ENCODE results near the gene DAB2IP. TPM values are rescaled to one million over a fixed set of nuclear protein-coding genes. Genes with fewer than 3 reads are reported as not detected.
"Not testable (repeated sequence)": the region's sequence is repeated elsewhere in the genome, so short reads cannot be mapped to it uniquely, and the experiment has no call there.

The DAB2IP gene
- total RNA-seq, 1 experiment from 2014 or later: 13.4 TPM

DNA sequence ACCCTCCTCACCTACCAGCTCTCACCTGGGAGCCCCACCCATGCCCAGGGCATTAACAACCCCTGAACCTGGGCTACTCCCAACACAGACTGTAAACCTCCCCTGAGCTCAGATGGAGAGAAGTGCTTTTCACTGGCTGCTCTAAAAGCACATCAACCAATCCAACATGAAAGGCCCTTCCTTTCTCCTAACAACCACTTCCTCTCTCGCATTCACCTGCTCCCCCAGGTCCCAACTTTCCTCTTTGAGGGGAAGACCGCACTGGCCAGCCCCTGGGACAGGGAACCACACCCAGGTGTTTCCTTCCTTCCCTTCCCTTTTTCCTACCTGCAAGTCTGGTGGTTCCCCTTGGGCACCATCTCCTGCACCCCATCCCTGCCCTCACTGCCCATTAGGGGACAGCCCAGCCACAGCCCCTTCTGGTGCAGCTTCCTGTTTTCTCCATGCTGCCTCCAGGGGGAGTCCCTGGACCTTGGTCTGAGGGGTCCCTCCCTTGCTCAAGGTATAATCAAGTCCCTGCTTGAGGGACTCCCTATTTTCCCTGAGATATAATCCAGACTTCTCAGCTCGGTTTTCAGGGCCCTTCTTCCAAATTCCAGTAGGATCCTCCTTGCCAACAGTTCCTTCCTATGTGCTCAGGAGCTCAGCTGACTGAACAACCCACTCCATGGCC is 30.5 kb upstream of the DAB2IP start:
- peak; percentile 67 for DNase-seq (ENCODE audit: low read depth, low spot score)
- in situ Hi-C loops (cut with HindIII; ENCODE audit: low pct_unique_long_range_greater_than_20kb, low sequenced_read_pairs): no loop called here

DNA sequence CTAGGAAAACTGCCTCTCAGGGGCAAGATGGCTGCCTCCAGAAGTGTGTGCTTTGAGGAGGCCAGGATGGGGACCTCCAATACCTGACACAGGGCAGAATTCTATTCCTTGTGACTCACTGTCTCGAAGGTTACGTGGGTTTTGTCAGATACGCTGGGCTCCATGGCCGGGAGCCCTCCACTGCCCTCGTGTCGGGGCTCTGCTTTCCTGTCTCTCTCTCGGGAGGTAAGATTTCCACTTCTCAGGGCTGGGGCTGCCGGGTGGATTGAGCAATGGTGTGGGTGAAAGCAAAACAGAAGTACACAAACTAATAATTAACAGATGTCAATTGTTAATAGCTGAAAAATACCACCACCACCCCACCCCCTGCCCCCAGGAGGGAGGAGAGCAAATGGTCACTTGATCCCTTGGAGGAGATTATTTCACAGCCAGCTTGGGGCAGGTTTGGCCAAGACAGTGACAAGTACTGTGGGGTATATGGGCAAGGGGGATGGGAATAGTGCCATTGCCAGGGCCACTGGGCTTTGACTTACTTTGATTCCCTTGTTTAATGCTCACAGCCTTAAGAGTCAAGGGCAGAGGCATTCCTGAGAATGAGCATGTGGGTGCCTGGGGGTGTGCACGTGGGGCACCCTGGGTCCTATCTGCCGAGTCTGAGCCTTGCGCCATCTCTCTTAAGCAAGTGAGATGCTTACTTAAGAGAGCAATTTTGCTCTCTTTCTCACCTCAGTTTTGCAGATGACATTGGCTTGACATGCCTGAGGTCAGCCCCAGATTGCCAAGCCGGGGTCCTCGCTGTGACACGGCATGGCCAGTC is 28.8 kb upstream of the DAB2IP start:
- in situ Hi-C loops (cut with HindIII; ENCODE audit: low pct_unique_long_range_greater_than_20kb, low sequenced_read_pairs): no loop called here
- DNase-seq (ENCODE audit: low read depth, low spot score): no peak

DNA sequence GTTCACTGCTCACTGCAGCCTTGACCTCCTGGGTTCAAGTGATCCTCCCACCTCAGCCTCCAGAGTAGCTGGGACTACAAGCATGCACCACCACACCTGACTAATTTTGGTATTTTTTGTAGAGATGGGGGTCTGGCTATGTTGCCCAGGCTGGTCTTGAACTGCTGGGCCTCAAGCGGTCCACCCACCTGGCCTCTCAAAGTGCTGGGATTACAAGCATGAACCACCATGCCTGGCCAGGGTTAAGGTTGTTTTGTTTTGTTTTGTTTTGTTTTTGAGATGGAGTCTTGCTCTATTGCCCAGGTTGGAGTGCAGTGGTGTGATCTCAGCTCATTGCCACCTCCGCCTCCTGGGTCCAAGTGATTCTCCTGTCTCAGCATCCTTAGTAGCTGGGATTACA is 28.0 kb upstream of the DAB2IP start:
- DNase-seq (ENCODE audit: low read depth, low spot score); in situ Hi-C loops (cut with HindIII; ENCODE audit: low pct_unique_long_range_greater_than_20kb, low sequenced_read_pairs): not testable (repeated sequence)

DNA sequence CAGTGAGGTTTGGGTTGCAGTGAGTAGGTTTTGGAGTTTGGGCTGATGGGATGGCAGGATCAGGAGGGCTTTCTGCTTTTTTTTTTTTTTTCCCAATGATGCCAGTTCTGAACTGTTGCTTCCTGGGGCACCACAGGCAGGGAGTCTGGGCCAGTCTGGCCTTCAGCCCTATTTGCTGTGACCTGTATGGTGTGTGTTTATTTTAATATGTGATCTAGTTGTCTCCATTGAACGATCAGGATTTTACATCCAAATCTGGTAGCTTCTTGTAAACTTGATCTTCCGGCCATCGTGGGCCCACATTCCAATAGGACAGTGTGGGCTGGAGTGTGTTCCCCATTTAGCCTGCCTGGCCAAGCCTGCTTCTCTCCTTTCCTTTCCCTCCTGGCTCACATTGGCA is 25.8 kb upstream of the DAB2IP start:
- in situ Hi-C loops (cut with HindIII; ENCODE audit: low pct_unique_long_range_greater_than_20kb, low sequenced_read_pairs): no loop called here
- DNase-seq (ENCODE audit: low read depth, low spot score): no peak

DNA sequence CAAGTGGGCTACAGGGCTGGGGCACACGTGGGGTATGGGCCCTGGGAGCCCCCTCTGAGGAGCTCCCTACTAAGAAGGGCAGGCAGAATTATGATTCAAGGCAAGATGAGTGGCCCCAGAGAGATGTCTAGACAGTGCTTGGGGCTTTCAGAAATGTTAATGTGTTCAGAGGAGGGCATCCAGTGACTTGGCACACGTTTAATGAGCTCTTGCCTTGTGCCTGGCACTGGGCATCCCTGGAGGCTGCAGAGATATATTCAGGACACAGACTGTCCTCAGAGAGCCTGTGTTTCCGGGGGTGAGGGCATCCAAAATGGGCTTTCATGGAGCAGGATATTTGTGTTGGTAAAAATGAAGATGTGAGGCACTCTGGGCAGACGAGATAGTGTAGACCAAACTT is 25.4 kb upstream of the DAB2IP start:
- DNase-seq (ENCODE audit: low read depth, low spot score): no peak
- in situ Hi-C loops (cut with HindIII; ENCODE audit: low pct_unique_long_range_greater_than_20kb, low sequenced_read_pairs): no loop called here

DNA sequence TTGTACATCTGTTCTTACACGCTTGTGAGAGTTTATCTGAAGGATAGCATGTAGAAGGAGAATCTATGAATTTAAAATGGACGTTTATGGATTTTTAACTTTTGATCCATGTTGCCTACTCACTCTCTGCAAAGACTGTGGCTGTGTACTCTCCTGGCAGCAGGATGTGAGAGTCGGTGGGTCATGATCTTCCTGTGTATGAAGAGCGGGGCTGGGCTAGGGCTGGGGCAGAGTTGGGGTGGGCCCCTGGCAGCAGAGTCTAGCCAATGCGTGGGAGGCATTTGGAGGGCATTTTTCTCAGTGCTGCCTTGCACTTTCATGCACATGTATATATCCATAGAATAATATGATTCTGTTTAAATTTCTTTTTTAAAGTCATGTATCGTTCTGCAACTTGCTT is 24.0 kb upstream of the DAB2IP start:
- DNase-seq (ENCODE audit: low read depth, low spot score): no peak
- in situ Hi-C loops (cut with HindIII; ENCODE audit: low pct_unique_long_range_greater_than_20kb, low sequenced_read_pairs): no loop called here

DNA sequence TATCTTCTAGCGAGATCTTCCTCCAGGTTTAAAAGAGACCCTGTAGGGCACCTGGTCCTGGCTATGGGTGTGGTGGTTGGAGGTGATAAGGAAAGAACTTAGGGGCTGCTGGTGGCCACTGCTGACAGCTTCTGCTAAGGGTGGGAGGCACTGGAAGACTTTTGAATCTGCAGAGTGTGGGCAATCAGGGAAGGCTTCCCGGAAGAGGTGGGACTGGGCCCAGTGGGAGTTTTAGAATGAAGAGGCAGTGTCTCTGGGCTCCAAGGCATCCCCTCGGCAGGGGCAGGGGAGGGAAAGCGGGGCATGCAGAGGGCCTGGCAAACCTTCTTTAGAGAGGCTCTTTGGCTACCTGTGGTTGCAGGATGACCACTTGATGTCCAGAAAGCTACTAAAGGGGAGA is 23.0 kb upstream of the DAB2IP start:
- DNase-seq (ENCODE audit: low read depth, low spot score): no peak
- in situ Hi-C loops (cut with HindIII; ENCODE audit: low pct_unique_long_range_greater_than_20kb, low sequenced_read_pairs): no loop called here

DNA sequence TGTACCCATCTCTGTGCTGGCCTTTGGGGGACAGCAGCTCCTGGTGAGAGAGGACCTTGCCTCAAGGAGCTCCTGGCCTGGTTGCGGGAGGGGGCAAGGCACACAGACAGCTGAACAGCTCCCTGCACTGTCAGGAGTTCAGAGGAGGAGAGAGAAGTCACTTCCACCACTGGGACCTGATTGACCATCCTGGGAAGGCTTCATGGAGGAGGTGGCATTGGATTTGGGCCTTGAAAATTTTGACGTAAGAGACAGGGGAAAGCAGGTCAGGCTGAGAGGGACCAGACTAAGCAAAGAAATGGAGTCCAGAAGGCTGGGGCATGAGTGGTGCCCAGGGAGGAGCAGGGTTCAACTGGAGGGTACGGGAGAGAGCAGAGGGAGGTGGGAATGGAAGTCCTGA is 20.3 kb upstream of the DAB2IP start:
- in situ Hi-C loops (cut with HindIII; ENCODE audit: low pct_unique_long_range_greater_than_20kb, low sequenced_read_pairs): no loop called here
- DNase-seq (ENCODE audit: low read depth, low spot score): no peak

DNA sequence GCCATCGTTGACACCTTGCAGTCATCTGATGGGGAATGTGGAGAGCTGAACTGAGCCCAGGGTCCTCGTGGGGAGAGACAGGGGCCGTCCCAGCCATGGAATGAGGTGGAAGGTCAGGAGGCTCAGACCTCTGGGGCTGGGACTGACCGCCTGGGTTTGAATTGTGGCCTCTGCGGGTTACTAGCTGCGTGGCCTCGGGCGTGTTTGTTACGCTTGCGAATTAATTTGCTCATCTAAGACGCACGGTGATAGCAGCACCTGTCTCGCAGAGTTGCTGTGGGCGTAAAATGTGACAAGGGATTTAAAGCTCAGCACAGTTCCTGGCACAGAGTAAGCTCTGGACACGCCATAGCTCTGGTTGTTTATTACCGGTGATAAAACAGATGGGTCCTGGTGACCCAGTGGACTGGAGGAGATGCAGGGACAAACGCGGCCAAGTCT is 19.4 kb upstream of the DAB2IP start:
- DNase-seq (ENCODE audit: low read depth, low spot score): no peak
- in situ Hi-C loops (cut with HindIII; ENCODE audit: low pct_unique_long_range_greater_than_20kb, low sequenced_read_pairs): no loop called here

DNA sequence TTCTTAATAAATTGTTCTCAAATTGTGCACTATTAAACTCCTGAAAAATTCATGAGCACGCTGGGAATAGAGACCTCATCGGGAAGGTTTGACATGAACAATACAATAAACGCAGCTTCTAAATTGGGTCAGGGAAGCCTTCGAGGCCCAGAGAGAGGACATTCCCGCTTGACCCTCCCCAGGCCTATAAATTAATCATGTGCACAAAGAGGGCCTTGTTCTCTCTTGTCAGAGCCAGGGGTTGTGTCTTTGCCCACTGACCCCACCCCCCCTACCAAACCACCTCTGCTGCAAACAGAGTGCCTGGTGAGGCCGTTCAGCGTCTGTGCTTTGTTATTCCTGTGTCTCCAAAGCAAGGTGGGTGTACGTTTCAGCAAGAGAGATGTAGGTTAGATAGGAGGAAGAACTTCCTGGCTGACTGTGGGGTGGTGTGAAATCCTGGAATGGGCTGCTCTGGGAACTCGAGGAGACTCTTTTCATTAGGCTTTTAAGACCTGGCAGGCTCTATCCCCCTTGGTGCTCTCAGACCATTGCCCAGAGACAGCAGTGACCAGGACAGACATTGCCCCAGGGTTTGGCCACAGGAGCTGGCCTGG is 18.2 kb upstream of the DAB2IP start:
- peak; percentile 59 for DNase-seq (ENCODE audit: low read depth, low spot score)
- in situ Hi-C loops (cut with HindIII; ENCODE audit: low pct_unique_long_range_greater_than_20kb, low sequenced_read_pairs): no loop called here

DNA sequence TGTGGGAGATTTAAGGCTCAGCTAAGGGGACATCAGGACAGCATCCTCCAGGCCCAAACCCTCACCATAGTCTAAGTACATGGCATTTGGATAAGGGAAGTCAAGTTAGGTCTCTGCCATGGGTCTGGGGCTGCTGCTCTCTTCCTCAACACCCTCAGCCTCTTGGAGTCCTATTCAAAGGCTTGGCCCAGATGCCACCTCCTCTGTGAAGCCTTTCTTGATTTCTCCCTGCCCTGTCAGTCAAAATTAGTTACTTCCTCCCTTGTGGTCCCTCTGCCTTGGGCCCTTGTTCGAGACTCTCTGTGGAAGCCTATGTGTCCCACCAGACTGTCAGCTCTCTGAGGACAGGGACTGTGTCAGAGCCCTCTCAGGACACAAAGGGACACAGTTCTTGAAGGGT is 17.7 kb upstream of the DAB2IP start:
- in situ Hi-C loops (cut with HindIII; ENCODE audit: low pct_unique_long_range_greater_than_20kb, low sequenced_read_pairs): no loop called here
- no peak for DNase-seq (ENCODE audit: low read depth, low spot score)

DNA sequence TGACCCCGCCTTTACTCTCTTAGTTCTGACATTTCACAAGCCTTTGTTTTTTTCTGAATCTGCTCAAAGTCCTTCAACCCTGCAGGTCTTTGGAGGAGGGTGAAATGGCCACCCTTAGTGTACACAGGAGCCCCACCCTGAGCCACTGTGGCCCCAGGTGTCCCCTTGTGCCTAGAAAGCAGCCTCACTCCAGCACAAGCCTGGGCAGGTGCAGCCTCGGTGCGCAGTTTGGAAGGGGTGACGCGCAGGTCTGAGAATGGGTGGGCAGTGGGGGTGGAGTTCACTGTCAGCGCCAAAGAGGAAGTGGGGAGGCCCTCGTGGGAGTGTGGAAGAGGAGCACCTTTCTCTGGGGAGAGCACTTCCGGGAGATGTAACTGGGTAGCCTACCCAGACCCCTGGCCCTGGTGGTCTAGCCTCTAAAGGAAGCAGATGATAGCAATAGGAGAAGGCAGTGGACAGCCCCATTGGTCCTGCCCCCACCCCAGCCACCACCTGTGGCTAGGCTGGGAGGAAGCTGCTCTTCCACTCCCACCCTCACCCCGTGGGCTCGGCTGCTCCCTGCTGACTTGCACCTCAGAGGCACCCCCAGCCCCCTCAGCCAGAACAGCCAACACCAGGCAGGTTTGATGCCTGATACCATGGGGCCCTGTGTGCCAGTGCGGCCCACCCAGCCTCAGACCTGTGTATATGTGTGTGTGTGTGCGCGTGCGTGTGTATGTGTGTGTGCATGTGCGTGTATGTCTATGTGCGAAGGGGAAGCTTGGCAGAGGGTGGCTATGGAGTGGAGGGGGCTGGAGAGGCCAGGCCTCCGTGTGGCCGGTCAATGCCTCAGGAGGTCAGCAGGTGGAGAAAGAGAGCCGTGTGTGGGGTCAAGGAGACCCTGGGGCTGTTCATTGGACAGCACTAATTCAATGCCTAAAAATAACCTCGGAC is 16.8 kb upstream of the DAB2IP start:
- DNase-seq (ENCODE audit: low read depth, low spot score): peak; percentile 59
- in situ Hi-C loops (cut with HindIII; ENCODE audit: low pct_unique_long_range_greater_than_20kb, low sequenced_read_pairs): no loop called here

DNA sequence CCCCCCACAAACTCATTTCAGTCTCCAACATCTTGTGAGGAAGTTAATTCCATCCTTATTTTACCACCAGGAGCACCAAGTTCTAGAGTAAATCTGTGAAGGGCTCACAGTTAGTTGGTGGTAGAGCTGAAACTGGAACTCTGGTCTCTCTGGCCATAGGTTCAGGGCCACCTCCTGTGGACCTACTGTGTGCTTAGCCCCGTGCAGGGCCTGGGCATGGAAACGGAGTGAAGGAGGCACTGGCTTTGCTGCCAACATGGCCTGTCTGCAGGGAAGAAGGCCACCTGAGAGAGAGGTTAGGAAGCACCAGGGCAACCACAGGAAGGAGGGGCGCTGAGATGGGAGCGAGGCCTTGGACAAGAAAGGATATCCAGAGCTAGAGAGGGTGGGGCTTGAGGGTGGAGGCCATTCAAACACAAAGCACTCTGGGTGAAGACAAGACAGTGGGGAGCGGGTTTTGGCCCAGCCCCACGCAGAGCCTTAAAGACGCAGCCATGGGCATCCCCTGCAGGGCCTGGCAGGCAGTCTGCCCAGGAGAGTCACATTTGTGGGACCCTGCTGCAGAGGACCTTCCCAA is 16.0 kb upstream of the DAB2IP start:
- in situ Hi-C loops (cut with HindIII; ENCODE audit: low pct_unique_long_range_greater_than_20kb, low sequenced_read_pairs): no loop called here
- no peak for DNase-seq (ENCODE audit: low read depth, low spot score)

DNA sequence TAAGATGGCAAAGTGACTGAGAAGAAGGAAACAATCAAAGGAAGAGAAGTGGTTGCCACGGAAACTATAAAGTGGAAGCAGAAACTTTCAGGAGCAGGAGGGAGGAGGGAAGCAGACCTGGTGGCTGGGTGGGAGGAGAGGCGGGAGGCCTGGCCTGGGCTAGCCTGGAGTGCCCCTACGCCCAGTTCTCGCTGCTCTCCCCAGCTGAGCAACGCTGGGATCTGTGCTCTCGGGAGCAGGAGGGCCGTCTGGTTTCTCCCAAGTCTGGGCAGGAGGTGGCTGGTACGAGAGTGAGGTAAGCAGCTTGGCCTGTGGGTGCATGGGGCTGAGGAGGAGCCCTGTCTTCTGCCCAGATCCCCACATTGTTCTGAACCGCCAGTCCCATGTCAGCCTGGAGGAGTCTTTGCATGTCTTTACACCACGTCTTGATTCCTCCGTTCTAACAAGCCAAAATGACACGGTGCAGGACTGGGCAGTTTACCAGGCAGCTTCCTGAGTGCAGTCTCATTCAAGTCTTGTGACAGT is 15.0 kb upstream of the DAB2IP start:
- no peak for DNase-seq (ENCODE audit: low read depth, low spot score)
- in situ Hi-C loops (cut with HindIII; ENCODE audit: low pct_unique_long_range_greater_than_20kb, low sequenced_read_pairs): no loop called here

DNA sequence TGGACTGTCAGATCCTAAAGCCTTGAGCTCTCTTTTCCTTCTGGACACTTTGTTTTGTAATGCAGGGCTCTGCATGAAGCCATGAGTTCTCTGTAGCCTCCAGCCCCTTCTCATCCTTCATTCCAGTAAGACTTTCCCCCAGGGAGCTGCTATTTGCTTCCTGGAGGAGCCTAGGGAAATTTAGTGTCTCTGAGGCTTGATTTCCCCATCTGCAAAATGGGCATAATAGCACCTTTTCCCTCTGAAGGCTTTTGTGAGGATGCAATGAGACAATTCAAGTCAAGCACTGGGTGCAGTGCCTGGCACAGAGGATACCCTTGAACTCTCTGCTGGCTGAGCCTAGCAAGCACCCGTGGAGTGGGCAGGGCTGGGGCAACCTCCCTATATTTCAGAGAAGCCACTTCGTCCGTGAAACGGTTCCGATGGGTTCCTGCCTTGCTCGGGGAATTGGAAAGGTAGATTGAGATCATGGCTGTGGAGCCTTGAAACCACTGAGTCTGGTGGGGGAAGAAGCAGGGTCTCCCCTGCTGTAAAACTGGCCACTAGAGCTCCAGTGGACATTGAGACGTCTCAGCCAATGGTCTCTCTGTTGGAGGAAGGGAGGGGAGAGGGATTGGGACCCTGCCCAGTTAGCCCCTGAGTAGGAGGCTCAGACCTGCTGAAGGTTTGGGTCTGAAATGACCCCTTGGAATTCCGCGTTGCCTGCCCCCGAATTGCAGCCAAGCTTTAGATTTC is 14.3 kb upstream of the DAB2IP start:
- in situ Hi-C loops (cut with HindIII; ENCODE audit: low pct_unique_long_range_greater_than_20kb, low sequenced_read_pairs): no loop called here

DNA sequence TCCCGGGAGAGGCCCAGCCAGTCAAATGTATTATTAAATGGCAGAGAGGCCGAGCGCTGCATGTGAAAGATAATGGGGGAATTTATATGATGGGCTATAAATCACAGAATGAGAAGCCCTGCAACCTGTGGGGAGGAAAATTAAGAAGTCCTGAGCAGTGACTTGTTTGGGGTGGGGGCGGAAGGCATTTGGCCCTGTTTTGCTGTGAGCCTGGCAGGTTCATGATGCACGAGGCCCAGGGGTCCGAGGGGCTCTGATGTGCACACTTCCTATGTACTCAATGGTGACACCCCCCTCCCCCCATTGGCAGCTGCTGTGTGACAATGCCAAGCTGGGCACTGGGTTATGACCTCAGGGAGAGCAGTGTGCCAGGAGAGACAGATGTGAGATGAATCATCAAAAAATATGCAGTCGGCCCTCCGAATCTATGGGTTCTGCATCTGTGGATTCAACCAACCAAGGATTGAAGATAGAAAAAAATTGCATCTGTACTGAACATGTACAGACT is 13.7 kb upstream of the DAB2IP start:
- no peak for DNase-seq (ENCODE audit: low read depth, low spot score)
- in situ Hi-C loops (cut with HindIII; ENCODE audit: low pct_unique_long_range_greater_than_20kb, low sequenced_read_pairs): no loop called here

More for the DNA sequence above, 14.3 kb upstream of the DAB2IP start:
- DNase-seq (ENCODE audit: low read depth, low spot score): no peak

All from SK-MEL-5 (cell line).